ENCODE results near the gene CCDC92.
"Not testable (repeated sequence)": the region's sequence is repeated elsewhere in the genome, so short reads cannot be mapped to it uniquely, and the experiment has no call there.

CCDC92 gene

GRCh38 chr12:123936471-123936870 lies 36.2 kb downstream of the CCDC92 start:
- DNase-seq (ENCODE audit: low read depth): no peak

GRCh38 chr12:123935956-123936355 lies 36.7 kb downstream of the CCDC92 start:
- no peak for DNase-seq (ENCODE audit: low read depth)

- no peak for DNase-seq (ENCODE audit: low read depth)
Observed at GRCh38 chr12:123934829-123935228, 37.8 kb downstream of the CCDC92 start.

GRCh38 chr12:123934016-123934620 lies 38.5 kb downstream of the CCDC92 start:
- no peak for DNase-seq (ENCODE audit: low read depth)

- no peak for DNase-seq (ENCODE audit: low read depth)
Observed at GRCh38 chr12:123933214-123933613, 39.4 kb downstream of the CCDC92 start.

GRCh38 chr12:123931686-123932321 lies 40.8 kb downstream of the CCDC92 start:
- DNase-seq (ENCODE audit: low read depth): no peak

GRCh38 chr12:123929946-123930583 lies 42.6 kb downstream of the CCDC92 start:
- DNase-seq (ENCODE audit: low read depth): no peak

- DNase-seq (ENCODE audit: low read depth): no peak
Observed at GRCh38 chr12:123928897-123929296, 43.7 kb downstream of the CCDC92 start.

- DNase-seq (ENCODE audit: low read depth): no peak
Observed at GRCh38 chr12:123928274-123928865, 44.3 kb downstream of the CCDC92 start.

GRCh38 chr12:123924539-123924938 lies 48.1 kb downstream of the CCDC92 start:
- no peak for DNase-seq (ENCODE audit: low read depth)

GRCh38 chr12:123923927-123924326 lies 48.7 kb downstream of the CCDC92 start:
- no peak for DNase-seq (ENCODE audit: low read depth)

- DNase-seq (ENCODE audit: low read depth): no peak
Observed at GRCh38 chr12:123923038-123923437, 49.6 kb downstream of the CCDC92 start.

GRCh38 chr12:123919980-123920360 lies 52.7 kb downstream of the CCDC92 start:
- DNase-seq (ENCODE audit: low read depth): no peak

GRCh38 chr12:123917337-123917850 lies 55.2 kb downstream of the CCDC92 start:
- no peak for DNase-seq (ENCODE audit: low read depth)

- no peak for DNase-seq (ENCODE audit: low read depth)
Observed at GRCh38 chr12:123916729-123917128, 55.9 kb downstream of the CCDC92 start.

- no peak for DNase-seq (ENCODE audit: low read depth)
Observed at GRCh38 chr12:123914726-123915333, 57.8 kb downstream of the CCDC92 start.

GRCh38 chr12:123912415-123913380 lies 59.9 kb downstream of the CCDC92 start:
- no peak for DNase-seq (ENCODE audit: low read depth)

GRCh38 chr12:123911672-123912409 lies 60.8 kb downstream of the CCDC92 start:
- not testable (repeated sequence) for DNase-seq (ENCODE audit: low read depth)

- DNase-seq (ENCODE audit: low read depth): no peak
Observed at GRCh38 chr12:123910761-123911193, 61.9 kb downstream of the CCDC92 start.

GRCh38 chr12:123910057-123910456 lies 62.6 kb downstream of the CCDC92 start:
- DNase-seq (ENCODE audit: low read depth): no peak

Measured in non-pigmented ciliary epithelial cell (primary cell).